Spleen (tissue), 11 donors: ENCODE data around the gene ADIPOR2. TPM values are rescaled to one million over a fixed set of nuclear protein-coding genes. Genes with fewer than 3 reads are reported as not detected.

Source experiments
- DNase-seq: peaks from one replicate; pipeline ENCODE4 v3.0.0-alpha.2; 2020
- H3K27ac ChIP-seq, 8 donors: fragments of 200-600 bp; sonication (generic) in 7 of 8; 1 replicate in 4 of 8; 2 replicates in 4 of 8; pipeline versions ENCODE4 v1.5.0 to v1.8.0; 2016 to 2021; ENCODE audit warnings: inconsistent platforms in 4 of 8, mild to moderate bottlenecking in 4 of 8, moderate library complexity in 1 of 8
- H3K27me3 ChIP-seq, 7 donors: fragments of 200-600 bp; sonication (generic) in 6 of 7; replicated peaks in 1 of 7; 1 replicate in 4 of 7; 2 replicates in 3 of 7; pipeline versions ENCODE4 v1.5.0 to v1.8.0; 2016 to 2021; ENCODE audit warnings: inconsistent platforms in 3 of 7, mild to moderate bottlenecking in 1 of 7
- H3K36me3 ChIP-seq, 6 donors: fragments of 200-600 bp; sonication (generic) in 5 of 6; 1 replicate in 4 of 6; 2 replicates in 2 of 6; pipeline versions ENCODE4 v1.5.0 to v1.8.0; 2016 to 2021; ENCODE audit warnings: inconsistent platforms in 2 of 6
- H3K4me1 ChIP-seq, 6 donors: fragments of 200-600 bp; sonication (generic) in 5 of 6; 1 replicate in 3 of 6; 2 replicates in 3 of 6; pipeline versions ENCODE4 v1.5.0 to v1.8.0; 2016 to 2021; ENCODE audit warnings: inconsistent platforms in 3 of 6
- H3K4me3 ChIP-seq, 8 donors: fragments of 200-600 bp; sonication (generic) in 7 of 8; 1 replicate in 4 of 8; 2 replicates in 4 of 8; pipeline versions ENCODE4 v1.5.0 to v1.8.0; 2016 to 2021; ENCODE audit warnings: inconsistent platforms in 4 of 8, mild to moderate bottlenecking in 4 of 8, moderate library complexity in 2 of 8
- H3K9me3 ChIP-seq, 8 donors: fragments of 200-600 bp; sonication (generic) in 7 of 8; 1 replicate in 4 of 8; 2 replicates in 4 of 8; pipeline versions ENCODE4 v1.5.0 to v1.8.0; 2016 to 2021; ENCODE audit warnings: inconsistent platforms in 4 of 8
- POLR2A ChIP-seq, 3 donors: fragments of 450-650 bp; IDR thresholded peaks; one replicate each; pipeline ENCODE4 v1.5.1; 2017; ENCODE audit warnings: antibody characterized with exemption in 3 of 3, mild to moderate bottlenecking in 1 of 3
- POLR2AphosphoS5 ChIP-seq, 3 donors: sonication (generic); formaldehyde crosslinking; IDR thresholded peaks; one replicate each; pipeline ENCODE4 v1.5.1; 2017; ENCODE audit warnings: antibody characterized with exemption in 3 of 3
- WGBS, 5 donors: extraction: QIAGEN DNeasy Blood & Tissue Kit in 3 of 5; methylation state at CpG; one replicate each; pipeline versions ENCODE4 v1.1.5 to v1.1.7; 2013 to 2018; 5-methylcytosine and 5-hydroxymethylcytosine counted together
- intact Hi-C: fragments of 100-400 bp; cut with DNase I; formaldehyde crosslinking; loops from one replicate; pipeline ENCODE4 v1.15.0; 2023; ENCODE audit warnings: low total_unique reads
- polyA plus RNA-seq, 3 donors: library from polyadenylated mRNA; stranded (reverse); fragments of 200-250 nt; gene quantifications; one replicate each; pipeline ENCODE4 v1.2.1, GENCODE V29; 2013
- total RNA-seq, 7 donors: library from RNA; depleted of rRNA in 3 of 7; stranded (reverse); fragments of >200 nt in 3 of 7; fragmentation: NEBNext Ultra II Directional in 4 of 7; extraction: Animal tissue kit (Norgen Biotek cat#: 25700) in 4 of 7; gene quantifications; one replicate each; pipeline versions ENCODE4 v1.1.0 to v1.2.1, GENCODE V29; 2016 to 2021
- TF ChIP-seq, protein P1 (sequence below), 11 experiments: fragments of 200-600 bp in 7 of 11; fragments of 450-650 bp in 4 of 11; sonication (generic) in 4 of 11; IDR thresholded peaks in 8 of 11; conservative IDR thresholded peaks in 3 of 11; 1 replicate in 7 of 11; 2 replicates in 4 of 11; pipeline versions ENCODE4 v1.4.0 to v1.8.0; 2016 to 2021; ENCODE audit warnings: antibody characterized with exemption in 11 of 11, inconsistent platforms in 4 of 11, mild to moderate bottlenecking in 1 of 11
- donor health status: healthy with polysubstance abuse.
- donor health status: DM: no; HTN: no; CAD: no; lungs with moderate emphysema.
- donor health status: DM: no; HTN: no; CAD: no.
- donor health status: Bipolar disorder and iron deficiency.
- donor health status: healthy.
- donor health status: DM: no; HTN: no; CAD: no.
- donor health status: DM: yes; HTN: yes; CAD: no.

ADIPOR2 gene
- total and polyA plus RNA-seq, 10 donors: 12.9 to 43.7 (median 38.8) TPM

DNA sequence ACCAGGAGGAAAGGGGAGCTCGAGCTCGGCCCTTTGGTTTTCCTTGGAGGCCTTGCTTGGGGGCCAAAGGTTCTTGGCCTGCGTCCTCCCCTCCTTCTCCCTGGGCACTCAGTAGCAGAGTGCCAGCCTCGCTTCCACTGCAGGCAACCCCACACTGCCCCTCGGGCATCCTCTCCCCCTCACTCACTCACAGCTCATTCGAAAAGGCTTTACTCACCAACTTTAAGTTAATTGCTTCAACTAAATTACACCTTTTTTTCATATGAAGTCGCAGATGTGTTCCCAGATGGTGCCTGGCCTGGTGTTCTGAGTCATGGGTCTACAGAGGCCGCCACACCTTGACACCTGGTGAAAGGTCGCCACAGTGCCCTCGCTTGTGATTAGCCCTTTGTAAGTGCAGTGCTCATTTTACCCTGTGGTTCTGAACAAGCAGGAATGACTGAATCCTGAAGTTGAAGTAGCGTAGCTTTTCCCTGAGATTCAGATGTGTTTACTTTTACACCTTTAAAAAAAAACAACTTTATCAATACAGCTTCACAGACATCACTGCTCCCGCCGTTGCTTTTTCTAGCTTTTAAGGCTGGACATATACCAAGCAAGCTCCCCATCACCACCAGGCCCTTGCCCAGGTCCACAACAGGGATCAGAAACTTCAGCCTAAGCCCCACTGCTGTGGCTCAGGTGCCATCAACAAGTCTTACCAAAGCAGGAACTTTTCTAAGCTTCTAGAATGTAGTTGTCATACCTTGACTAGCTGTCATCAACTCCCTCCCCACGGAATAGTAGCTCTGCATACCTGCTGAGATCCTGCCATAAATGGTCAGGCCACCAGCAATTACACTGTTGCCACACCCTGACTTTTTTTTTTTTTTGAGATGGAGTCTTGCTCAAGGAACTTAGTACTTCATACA, 20.3 kb upstream of the ADIPOR2 start:
- Histone ChIP-seq H3K4me1 (peaks cover 0 to 35% (median 27%) of the 10 kb centered on the region in 6 donors), H3K4me3 (no peak overlapping the region), H3K27ac (no peak overlapping the region), H3K27me3 (no peaks in the 10 kb centered on the region), H3K36me3 (no peaks in the 10 kb centered on the region), H3K9me3 (no peaks in the 10 kb centered on the region)
- 82 to 88% (median 87%) methylated on average over 14 of the region's 14 CpGs for WGBS, 5 donors
- no peak for DNase-seq
- TF ChIP-seq, protein P1, sequence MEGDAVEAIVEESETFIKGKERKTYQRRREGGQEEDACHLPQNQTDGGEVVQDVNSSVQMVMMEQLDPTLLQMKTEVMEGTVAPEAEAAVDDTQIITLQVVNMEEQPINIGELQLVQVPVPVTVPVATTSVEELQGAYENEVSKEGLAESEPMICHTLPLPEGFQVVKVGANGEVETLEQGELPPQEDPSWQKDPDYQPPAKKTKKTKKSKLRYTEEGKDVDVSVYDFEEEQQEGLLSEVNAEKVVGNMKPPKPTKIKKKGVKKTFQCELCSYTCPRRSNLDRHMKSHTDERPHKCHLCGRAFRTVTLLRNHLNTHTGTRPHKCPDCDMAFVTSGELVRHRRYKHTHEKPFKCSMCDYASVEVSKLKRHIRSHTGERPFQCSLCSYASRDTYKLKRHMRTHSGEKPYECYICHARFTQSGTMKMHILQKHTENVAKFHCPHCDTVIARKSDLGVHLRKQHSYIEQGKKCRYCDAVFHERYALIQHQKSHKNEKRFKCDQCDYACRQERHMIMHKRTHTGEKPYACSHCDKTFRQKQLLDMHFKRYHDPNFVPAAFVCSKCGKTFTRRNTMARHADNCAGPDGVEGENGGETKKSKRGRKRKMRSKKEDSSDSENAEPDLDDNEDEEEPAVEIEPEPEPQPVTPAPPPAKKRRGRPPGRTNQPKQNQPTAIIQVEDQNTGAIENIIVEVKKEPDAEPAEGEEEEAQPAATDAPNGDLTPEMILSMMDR (IDR thresholded peaks at IDR 0.05 in 8 of 11, conservative IDR thresholded peaks at IDR 0.05 in 3 of 11): no peak
- intact Hi-C loops: no loop called here

- H3K36me3 ChIP-seq: no peaks in the 10 kb centered on the region
- no peaks in the 10 kb centered on the region for H3K9me3 ChIP-seq
- no peak for DNase-seq
- WGBS, 5 donors: 90 to 94% (median 92%) methylated on average over 3 of the region's 3 CpGs
- H3K27ac ChIP-seq: no peak overlapping the region
- no peaks in the 10 kb centered on the region for H3K27me3 ChIP-seq
- no peaks in the 10 kb centered on the region for H3K4me1 ChIP-seq
- H3K4me3 ChIP-seq: no peak overlapping the region
- TF ChIP-seq POLR2A (IDR thresholded peaks at IDR 0.05) (no peak), POLR2AphosphoS5 (IDR thresholded peaks at IDR 0.05) (no peak)
- TF ChIP-seq, protein P1 (IDR thresholded peaks at IDR 0.05 in 8 of 11, conservative IDR thresholded peaks at IDR 0.05 in 3 of 11): no peak
- intact Hi-C loops: no loop called here
Observed at GRCh38 chr12:1676043-1676442, 14.8 kb upstream of the ADIPOR2 start.

DNA sequence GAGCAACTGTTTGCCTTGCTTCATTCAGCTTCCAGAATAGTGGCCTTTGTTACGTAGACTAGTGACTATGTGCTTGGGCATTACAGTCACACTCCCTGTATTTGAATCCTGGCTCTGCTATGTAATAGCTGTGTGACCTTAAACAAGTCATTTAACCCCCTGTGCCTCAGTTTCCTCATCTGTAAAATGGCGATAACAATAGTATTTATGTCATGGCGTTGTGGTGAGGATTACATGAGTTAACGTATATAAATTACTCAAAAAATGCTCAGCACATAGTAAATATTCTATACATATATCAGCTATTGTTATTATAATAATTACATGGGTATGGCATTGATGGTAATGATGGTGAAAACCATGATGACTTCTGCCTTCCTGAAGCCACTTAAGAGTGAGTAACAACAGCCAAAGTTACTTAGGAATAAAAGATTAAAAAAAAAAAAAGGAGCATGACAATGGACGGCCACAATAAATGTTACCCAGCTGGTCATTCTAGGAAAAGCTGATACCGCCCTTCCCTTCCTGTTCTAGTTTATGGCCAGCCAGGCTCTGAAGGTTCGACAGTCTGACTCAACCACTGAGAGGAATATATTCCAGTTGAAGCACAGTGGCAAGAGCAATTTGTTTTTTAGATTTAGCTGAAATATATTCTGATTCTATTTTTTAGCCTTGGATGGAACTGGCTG, 9.9 kb upstream of the ADIPOR2 start:
- intact Hi-C loops: no loop called here
- Histone ChIP-seq H3K9me3 (no peaks in the 10 kb centered on the region), H3K4me1 (no peaks in the 10 kb centered on the region), H3K4me3 (no peak overlapping the region), H3K27ac (peak overlapping the region in 7 of 8 donors; percentile 24 to 74 (median 49)), H3K36me3 (no peaks in the 10 kb centered on the region), H3K27me3 (no peaks in the 10 kb centered on the region)
- no peak for TF ChIP-seq POLR2A (IDR thresholded peaks at IDR 0.05)
- TF ChIP-seq, protein P1 (IDR thresholded peaks at IDR 0.05 in 8 of 11, conservative IDR thresholded peaks at IDR 0.05 in 3 of 11): no peak
- peak in 1 of 3 donors; percentile 29 for TF ChIP-seq POLR2AphosphoS5 (IDR thresholded peaks at IDR 0.05)
- 76 to 84% (median 81%) methylated on average over 7 of the region's 7 CpGs for WGBS, 5 donors
- DNase-seq: no peak

GRCh38 chr12:1681493-1681807, 9.4 kb upstream of the ADIPOR2 start:
- H3K4me3 ChIP-seq: no peak overlapping the region
- no peak for DNase-seq
- WGBS, 5 donors: 49 to 66% (median 52%) methylated on average over 2 of the region's 2 CpGs
- TF ChIP-seq POLR2A (IDR thresholded peaks at IDR 0.05) (no peak), POLR2AphosphoS5 (IDR thresholded peaks at IDR 0.05) (no peak)
- TF ChIP-seq, protein P1 (IDR thresholded peaks at IDR 0.05 in 8 of 11, conservative IDR thresholded peaks at IDR 0.05 in 3 of 11): no peak
- intact Hi-C loops: no loop called here
- H3K27me3 ChIP-seq: no peaks in the 10 kb centered on the region
- peak overlapping the region in 7 of 8 donors; percentile 24 to 74 (median 49) for H3K27ac ChIP-seq
- H3K9me3 ChIP-seq: no peaks in the 10 kb centered on the region
- no peaks in the 10 kb centered on the region for H3K4me1 ChIP-seq
- H3K36me3 ChIP-seq: no peaks in the 10 kb centered on the region
